Immature natural killer cell (primary cell): ENCODE measurements around the gene TCF7L1. TPM values are rescaled to one million over a fixed set of nuclear protein-coding genes. Genes with fewer than 3 reads are reported as not detected.
"Not testable (repeated sequence)": the region's sequence is repeated elsewhere in the genome, so short reads cannot be mapped to it uniquely, and the experiment has no call there.

Experiments
- DNase-seq, 3 donors: peaks; one replicate each; pipeline ENCODE4 v3.0.0; 2022; ENCODE audit warnings: mixed read lengths in 1 of 3
- H3K27ac Mint-ChIP-seq, 6 donors: one replicate each; pipeline ENCODE4 v1.8.0; 2020; ENCODE audit warnings: mixed read lengths in 6 of 6, mild to moderate bottlenecking in 5 of 6, inconsistent platforms in 4 of 6, moderate library complexity in 3 of 6
- H3K27me3 Mint-ChIP-seq, 3 donors: one replicate each; pipeline ENCODE4 v1.8.0; 2020 to 2021; ENCODE audit warnings: low read depth in 3 of 3, mild to moderate bottlenecking in 3 of 3, mixed read lengths in 3 of 3, moderate library complexity in 3 of 3, inconsistent platforms in 1 of 3
- H3K36me3 Mint-ChIP-seq, 3 donors: one replicate each; pipeline ENCODE4 v1.8.0; 2020; ENCODE audit warnings: mixed read lengths in 3 of 3, inconsistent platforms in 2 of 3, mild to moderate bottlenecking in 2 of 3
- H3K4me1 Mint-ChIP-seq, 2 donors: one replicate each; pipeline ENCODE4 v1.8.0; 2020; ENCODE audit warnings: inconsistent platforms in 2 of 2, mild to moderate bottlenecking in 2 of 2, mixed read lengths in 2 of 2, moderate library complexity in 1 of 2
- H3K4me3 Mint-ChIP-seq, 5 donors: one replicate each; pipeline ENCODE4 v1.8.0; 2020; ENCODE audit warnings: mild to moderate bottlenecking in 5 of 5, mixed read lengths in 5 of 5, inconsistent platforms in 3 of 5, moderate library complexity in 3 of 5
- H3K9me3 Mint-ChIP-seq, 6 donors: one replicate each; pipeline ENCODE4 v1.8.0; 2020; ENCODE audit warnings: mild to moderate bottlenecking in 6 of 6, mixed read lengths in 6 of 6, inconsistent platforms in 4 of 6, moderate library complexity in 3 of 6
- polyA plus RNA-seq, 3 donors: library from polyadenylated mRNA; unstranded; fragments of 300-500 nt; fragmentation: Illumina TruSeq; gene quantifications; one replicate each; pipeline ENCODE4 v1.2.3, GENCODE V29; 2021

The TCF7L1 gene
- polyA plus RNA-seq, 3 donors from 2014 or later = 0.12 TPM; not detected in 2

GRCh38 chr2:85340034-85340892 is 207.1 kb downstream of the TCF7L1 start:
- no peaks in the 10 kb centered on the region for H3K9me3 Mint-ChIP-seq
- H3K36me3 Mint-ChIP-seq = peaks cover 7 to 17% (median 12%) of the 10 kb centered on the region in 3 donors
- no peak for DNase-seq
- no peak overlapping the region for H3K4me3 Mint-ChIP-seq
- H3K4me1 Mint-ChIP-seq = no peaks in the 10 kb centered on the region
- no peak overlapping the region for H3K27ac Mint-ChIP-seq
- peaks cover 1 to 8% (median 2%) of the 10 kb centered on the region in 3 donors for H3K27me3 Mint-ChIP-seq

GRCh38 chr2:85341269-85342029 is 208.3 kb downstream of the TCF7L1 start:
- Mint-ChIP-seq H3K9me3 (no peaks in the 10 kb centered on the region), H3K4me3 (no peak overlapping the region), H3K27me3 (peaks cover 1 to 5% (median 2%) of the 10 kb centered on the region in 3 donors), H3K4me1 (no peaks in the 10 kb centered on the region), H3K36me3 (peaks cover 7 to 21% (median 12%) of the 10 kb centered on the region in 3 donors), H3K27ac (no peak overlapping the region)
- no peak for DNase-seq

GRCh38 chr2:85342156-85342555 is 209.0 kb downstream of the TCF7L1 start:
- Mint-ChIP-seq H3K27me3 (peaks cover 1 to 3% (median 2%) of the 10 kb centered on the region in 3 donors), H3K9me3 (no peaks in the 10 kb centered on the region), H3K27ac (no peak overlapping the region), H3K4me1 (no peaks in the 10 kb centered on the region), H3K36me3 (peaks cover 12 to 25% (median 12%) of the 10 kb centered on the region in 3 donors), H3K4me3 (no peak overlapping the region)
- DNase-seq = no peak

GRCh38 chr2:85343207-85343895 is 210.2 kb downstream of the TCF7L1 start:
- H3K27ac Mint-ChIP-seq, H3K27me3 Mint-ChIP-seq, H3K4me3 Mint-ChIP-seq, DNase-seq, H3K9me3 Mint-ChIP-seq, H3K4me1 Mint-ChIP-seq: not testable (repeated sequence)
- H3K36me3 Mint-ChIP-seq = peaks cover 16 to 32% (median 18%) of the 10 kb centered on the region in 3 donors

GRCh38 chr2:85344356-85344954 is 211.3 kb downstream of the TCF7L1 start:
- peaks cover 16 to 32% (median 18%) of the 10 kb centered on the region in 3 donors for H3K36me3 Mint-ChIP-seq
- H3K4me1 Mint-ChIP-seq = no peaks in the 10 kb centered on the region
- H3K27me3 Mint-ChIP-seq = peaks cover 0 to 1% (median under 1%) of the 10 kb centered on the region in 3 donors
- no peaks in the 10 kb centered on the region for H3K9me3 Mint-ChIP-seq
- no peak overlapping the region for H3K27ac Mint-ChIP-seq
- no peak for DNase-seq
- no peak overlapping the region for H3K4me3 Mint-ChIP-seq

- Mint-ChIP-seq H3K36me3 (peaks cover 24 to 39% (median 29%) of the 10 kb centered on the region in 3 donors), H3K27me3 (no peaks in the 10 kb centered on the region), H3K9me3 (no peaks in the 10 kb centered on the region), H3K27ac (no peak overlapping the region), H3K4me1 (peaks cover 3 to 7% of the 10 kb centered on the region in 2 donors), H3K4me3 (no peak overlapping the region)
- DNase-seq = no peak
Observed at GRCh38 chr2:85347599-85347998, 214.4 kb downstream of the TCF7L1 start.

- Mint-ChIP-seq H3K36me3 (peaks cover 16 to 29% (median 25%) of the 10 kb centered on the region in 3 donors), H3K27ac (peak overlapping the region; percentile 97 to 100 (median 99)), H3K27me3 (peaks cover 5 to 10% (median 8%) of the 10 kb centered on the region in 3 donors), H3K4me1 (peaks cover 48 to 63% of the 10 kb centered on the region in 2 donors), H3K4me3 (peak overlapping the region; percentile 98 to 100 (median 100)), H3K9me3 (no peaks in the 10 kb centered on the region)
- peak in 1 of 3 donors; percentile 3 for DNase-seq
Observed at GRCh38 chr2:85353876-85354285, 220.7 kb downstream of the TCF7L1 start.

GRCh38 chr2:85354286-85355072 is 221.3 kb downstream of the TCF7L1 start, which contains the start of the genes ELMOD3 and RETSAT:
Gene ELMOD3, plus strand, starts transcription at chr2:85354769. Its CDS starts 2,430 bp downstream, at chr2:85357199.
Gene RETSAT, minus strand, starts transcription at chr2:85354528. Its CDS starts 21 bp downstream, at chr2:85354507.
- Mint-ChIP-seq H3K27ac (peak within 1 kb of the TSS; percentile 97 to 100 (median 99)), H3K36me3 (peaks cover 18 to 32% (median 27%) of the 10 kb centered on the region in 3 donors), H3K27me3 (peaks cover 5 to 10% (median 8%) of the 10 kb centered on the region in 3 donors), H3K4me3 (peak within 1 kb of the TSS; percentile 98 to 100 (median 100)), H3K9me3 (no peaks in the 10 kb centered on the region), H3K4me1 (peaks cover 50 to 66% of the 10 kb centered on the region in 2 donors)
- DNase-seq = peak; percentile 98

- Mint-ChIP-seq H3K27ac (peak overlapping the region; percentile 97 to 100 (median 99)), H3K36me3 (peaks cover 18 to 30% (median 23%) of the 10 kb centered on the region in 3 donors), H3K9me3 (no peaks in the 10 kb centered on the region), H3K4me3 (peak overlapping the region; percentile 98 to 100 (median 100)), H3K4me1 (peaks cover 50 to 66% of the 10 kb centered on the region in 2 donors), H3K27me3 (peaks cover 5 to 10% (median 8%) of the 10 kb centered on the region in 3 donors)
- DNase-seq = no peak
Observed at GRCh38 chr2:85355073-85355410, 221.8 kb downstream of the TCF7L1 start.

- Mint-ChIP-seq H3K27ac (peak overlapping the region; percentile 30 to 100 (median 97)), H3K4me1 (peaks cover 50 to 66% of the 10 kb centered on the region in 2 donors), H3K4me3 (peak overlapping the region; percentile 98 to 100 (median 100)), H3K36me3 (peaks cover 15 to 26% (median 20%) of the 10 kb centered on the region in 3 donors), H3K27me3 (peaks cover 5 to 10% (median 8%) of the 10 kb centered on the region in 3 donors), H3K9me3 (no peaks in the 10 kb centered on the region)
- no peak for DNase-seq
Observed at GRCh38 chr2:85355521-85355920, 222.3 kb downstream of the TCF7L1 start.

- H3K4me1 Mint-ChIP-seq = peaks cover 50 to 66% of the 10 kb centered on the region in 2 donors
- H3K9me3 Mint-ChIP-seq = no peaks in the 10 kb centered on the region
- H3K27ac Mint-ChIP-seq = no peak overlapping the region
- no peak for DNase-seq
- peaks cover 10 to 27% (median 15%) of the 10 kb centered on the region in 3 donors for H3K36me3 Mint-ChIP-seq
- peaks cover 5 to 10% (median 8%) of the 10 kb centered on the region in 3 donors for H3K27me3 Mint-ChIP-seq
- peak overlapping the region in 2 of 5 donors; percentile 98 to 100 for H3K4me3 Mint-ChIP-seq
Observed at GRCh38 chr2:85356186-85356585, 223.0 kb downstream of the TCF7L1 start.

GRCh38 chr2:85357736-85358135 is 224.5 kb downstream of the TCF7L1 start:
- Mint-ChIP-seq H3K36me3 (peaks cover 15 to 33% (median 18%) of the 10 kb centered on the region in 3 donors), H3K4me3 (no peak overlapping the region), H3K27ac (peak overlapping the region in 1 of 6 donors; percentile 41)

More at GRCh38 chr2:85357736-85358135, 224.5 kb downstream of the TCF7L1 start:
- DNase-seq = no peak
- peaks cover 5 to 10% (median 8%) of the 10 kb centered on the region in 3 donors for H3K27me3 Mint-ChIP-seq
- H3K4me1 Mint-ChIP-seq = peaks cover 47 to 58% of the 10 kb centered on the region in 2 donors
- H3K9me3 Mint-ChIP-seq = no peaks in the 10 kb centered on the region
